ENCODE data around the gene ZC3H10. TPM values are rescaled to one million over a fixed set of nuclear protein-coding genes. Genes with fewer than 3 reads are reported as not detected.

Gene ZC3H10
- total RNA-seq, 1 donor from 2014 or later: 19.3 TPM

DNA sequence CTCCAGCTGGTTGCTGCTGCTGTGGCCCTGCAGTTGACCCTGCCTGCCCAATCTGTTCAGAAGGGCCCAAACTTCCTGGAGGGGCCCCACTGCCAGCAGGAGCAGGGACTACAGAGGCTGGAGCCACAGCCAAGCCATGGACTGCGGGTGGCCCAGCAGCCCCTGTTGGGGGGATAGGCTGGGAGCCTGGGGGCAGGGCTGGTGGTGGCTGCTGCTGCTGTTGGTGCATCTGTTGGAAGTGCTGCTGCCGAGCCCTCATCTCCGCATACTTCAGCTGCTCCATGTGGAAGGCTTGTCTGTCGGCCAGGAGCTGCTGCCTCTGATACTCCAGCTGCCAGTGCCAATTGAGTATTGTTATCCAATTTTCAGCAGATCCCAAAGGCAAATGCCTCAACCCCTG is 47.3 kb downstream of the ZC3H10 start:
- Mint-ChIP-seq H3K4me3 (peak overlapping the region; percentile 74), H3K9me3 (no peaks in the 10 kb centered on the region), H3K27me3 (ENCODE audit: low read depth) (peaks cover 10% of the 10 kb centered on the region), H3K4me1 (peaks cover 24% of the 10 kb centered on the region), H3K36me3 (ENCODE audit: low read depth) (peaks cover 35% of the 10 kb centered on the region), H3K27ac (ENCODE audit: unreplicated experiment) (no peak overlapping the region)
- DNase-seq (ENCODE audit: low read depth, low spot score): no peak
- TF ChIP-seq, protein P1, sequence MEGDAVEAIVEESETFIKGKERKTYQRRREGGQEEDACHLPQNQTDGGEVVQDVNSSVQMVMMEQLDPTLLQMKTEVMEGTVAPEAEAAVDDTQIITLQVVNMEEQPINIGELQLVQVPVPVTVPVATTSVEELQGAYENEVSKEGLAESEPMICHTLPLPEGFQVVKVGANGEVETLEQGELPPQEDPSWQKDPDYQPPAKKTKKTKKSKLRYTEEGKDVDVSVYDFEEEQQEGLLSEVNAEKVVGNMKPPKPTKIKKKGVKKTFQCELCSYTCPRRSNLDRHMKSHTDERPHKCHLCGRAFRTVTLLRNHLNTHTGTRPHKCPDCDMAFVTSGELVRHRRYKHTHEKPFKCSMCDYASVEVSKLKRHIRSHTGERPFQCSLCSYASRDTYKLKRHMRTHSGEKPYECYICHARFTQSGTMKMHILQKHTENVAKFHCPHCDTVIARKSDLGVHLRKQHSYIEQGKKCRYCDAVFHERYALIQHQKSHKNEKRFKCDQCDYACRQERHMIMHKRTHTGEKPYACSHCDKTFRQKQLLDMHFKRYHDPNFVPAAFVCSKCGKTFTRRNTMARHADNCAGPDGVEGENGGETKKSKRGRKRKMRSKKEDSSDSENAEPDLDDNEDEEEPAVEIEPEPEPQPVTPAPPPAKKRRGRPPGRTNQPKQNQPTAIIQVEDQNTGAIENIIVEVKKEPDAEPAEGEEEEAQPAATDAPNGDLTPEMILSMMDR (conservative IDR thresholded peaks at IDR 0.05): no peak

DNA sequence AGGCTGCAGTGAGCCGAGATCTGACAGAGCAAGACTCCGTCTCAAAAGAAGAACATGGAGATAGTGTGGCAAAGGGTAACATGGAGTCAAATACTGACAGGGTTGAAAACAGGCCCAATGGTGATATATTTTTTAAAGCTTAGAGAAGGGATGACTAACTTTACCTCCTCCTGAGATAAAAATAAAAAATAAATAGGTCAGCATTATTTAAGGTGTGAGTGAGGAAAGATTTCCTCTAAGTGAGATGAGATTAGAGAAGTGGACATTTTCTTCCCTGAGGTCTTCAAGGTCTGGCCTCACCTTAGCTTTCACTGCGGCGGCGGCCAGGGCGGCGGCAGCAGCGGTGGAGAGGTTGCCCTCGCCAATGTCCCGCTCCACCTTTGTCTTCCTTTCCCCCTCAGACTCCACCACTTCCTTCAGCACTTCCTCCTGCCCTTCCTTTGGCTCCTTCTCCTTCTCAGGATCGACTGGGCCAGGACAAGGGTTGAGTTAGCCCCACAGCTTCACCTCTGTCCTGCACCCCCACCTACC is 51.2 kb downstream of the ZC3H10 start:
- H3K27me3 Mint-ChIP-seq (ENCODE audit: low read depth): peaks cover 2% of the 10 kb centered on the region
- no peak for DNase-seq (ENCODE audit: low read depth, low spot score)
- H3K36me3 Mint-ChIP-seq (ENCODE audit: low read depth): peaks cover 33% of the 10 kb centered on the region
- TF ChIP-seq, protein P1 (conservative IDR thresholded peaks at IDR 0.05): no peak
- no peak overlapping the region for H3K27ac Mint-ChIP-seq (ENCODE audit: unreplicated experiment)
- no peaks in the 10 kb centered on the region for H3K4me1 Mint-ChIP-seq
- H3K9me3 Mint-ChIP-seq: no peaks in the 10 kb centered on the region
- peak overlapping the region; percentile 25 for H3K4me3 Mint-ChIP-seq

DNA sequence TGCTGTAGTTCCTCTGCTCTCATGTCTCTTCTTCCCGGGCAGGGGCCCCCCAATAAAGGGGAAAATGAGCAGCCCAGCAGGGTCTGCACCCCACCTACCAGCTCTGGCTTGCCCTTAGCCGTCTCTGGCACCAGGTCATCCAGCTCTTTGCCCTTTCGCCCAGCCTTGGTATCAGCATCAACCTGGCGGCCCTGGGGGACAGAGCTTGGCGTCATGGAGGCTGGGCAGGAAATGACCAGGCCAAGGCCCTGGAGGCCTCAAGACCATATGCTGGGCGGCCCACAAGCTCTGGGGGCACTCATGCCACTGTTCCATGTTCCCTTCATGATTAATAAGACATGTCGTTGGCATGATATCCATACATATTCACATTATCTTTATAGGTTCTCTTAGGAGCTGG is 54.8 kb downstream of the ZC3H10 start:
- TF ChIP-seq, protein P1 (conservative IDR thresholded peaks at IDR 0.05): no peak
- Mint-ChIP-seq H3K4me3 (no peak overlapping the region), H3K36me3 (ENCODE audit: low read depth) (peaks cover 39% of the 10 kb centered on the region), H3K27ac (ENCODE audit: unreplicated experiment) (no peak overlapping the region), H3K4me1 (no peaks in the 10 kb centered on the region), H3K9me3 (no peaks in the 10 kb centered on the region), H3K27me3 (ENCODE audit: low read depth) (no peaks in the 10 kb centered on the region)
- no peak for DNase-seq (ENCODE audit: low read depth, low spot score)

Other genes starting within 250 kb of the ZC3H10 start
- gene PYM1, start 190.4 kb upstream of the ZC3H10 start, total RNA-seq: 54.0 and 56.8 TPM in 2 replicates
- gene DGKA, start 187.1 kb upstream of the ZC3H10 start, total RNA-seq: 17.1 and 18.8 TPM in 2 replicates
- 36.9 and 39.9 TPM in 2 replicates for gene PMEL, start 152.2 kb upstream of the ZC3H10 start, total RNA-seq
- gene CDK2, start 151.4 kb upstream of the ZC3H10 start, total RNA-seq: 125 TPM in 2 replicates
- 86.5 and 97.3 TPM in 2 replicates for gene RAB5B, start 144.2 kb upstream of the ZC3H10 start, total RNA-seq
- 30.4 and 33.7 TPM in 2 replicates for gene SUOX, start 121.0 kb upstream of the ZC3H10 start, total RNA-seq
- gene IKZF4, start 97.2 kb upstream of the ZC3H10 start, total RNA-seq: 42.3 and 45.5 TPM in 2 replicates
- 32.3 and 43.1 TPM in 2 replicates for gene RPS26, start 76.3 kb upstream of the ZC3H10 start, total RNA-seq
- gene ERBB3, start 38.1 kb upstream of the ZC3H10 start, total RNA-seq: 144 and 152 TPM in 2 replicates
- gene PA2G4, start 13.7 kb upstream of the ZC3H10 start, total RNA-seq: 201 and 213 TPM in 2 replicates
- gene RPL41, start 1.6 kb upstream of the ZC3H10 start, total RNA-seq: 4,478 and 4,582 TPM in 2 replicates
- 118 and 121 TPM in 2 replicates for gene ESYT1, start 10.0 kb downstream of the ZC3H10 start, total RNA-seq
- 178 and 189 TPM in 2 replicates for gene MYL6B, start 34.3 kb downstream of the ZC3H10 start, total RNA-seq
- 924 TPM in 2 replicates for gene MYL6, start 40.1 kb downstream of the ZC3H10 start, total RNA-seq
- gene SMARCC2, start 71.2 kb downstream of the ZC3H10 start, total RNA-seq: 164 and 172 TPM in 2 replicates
- gene RNF41, start 103.7 kb downstream of the ZC3H10 start, total RNA-seq: 48.3 and 48.6 TPM in 2 replicates
- gene NABP2, start 106.1 kb downstream of the ZC3H10 start, total RNA-seq: 71.8 and 75.7 TPM in 2 replicates
- 0.65 and 1.0 TPM in 2 replicates for gene SLC39A5, start 111.8 kb downstream of the ZC3H10 start, total RNA-seq
- gene ANKRD52, start 140.1 kb downstream of the ZC3H10 start, total RNA-seq: 61.4 and 68.0 TPM in 2 replicates
- gene COQ10A, start 148.7 kb downstream of the ZC3H10 start, total RNA-seq: 23.2 and 23.3 TPM in 2 replicates
- gene CS, start 182.1 kb downstream of the ZC3H10 start, total RNA-seq: 295 and 302 TPM in 2 replicates
- gene CNPY2, start 197.7 kb downstream of the ZC3H10 start, total RNA-seq: 242 and 244 TPM in 2 replicates
- gene PAN2, start 215.7 kb downstream of the ZC3H10 start, total RNA-seq: 64.4 and 69.6 TPM in 2 replicates
- 0.23 TPM in 1 of 2 replicates, not detected in the other for gene IL23A, start 220.6 kb downstream of the ZC3H10 start, total RNA-seq
- 67.4 and 70.0 TPM in 2 replicates for gene STAT2, start 241.8 kb downstream of the ZC3H10 start, total RNA-seq
- gene APOF, start 244.6 kb downstream of the ZC3H10 start, total RNA-seq: not detected in 2 replicates